ENCODE measurements around the gene GAB2.
"Not testable (repeated sequence)": the region's sequence is repeated elsewhere in the genome, so short reads cannot be mapped to it uniquely, and the experiment has no call there.

Gene GAB2

DNA sequence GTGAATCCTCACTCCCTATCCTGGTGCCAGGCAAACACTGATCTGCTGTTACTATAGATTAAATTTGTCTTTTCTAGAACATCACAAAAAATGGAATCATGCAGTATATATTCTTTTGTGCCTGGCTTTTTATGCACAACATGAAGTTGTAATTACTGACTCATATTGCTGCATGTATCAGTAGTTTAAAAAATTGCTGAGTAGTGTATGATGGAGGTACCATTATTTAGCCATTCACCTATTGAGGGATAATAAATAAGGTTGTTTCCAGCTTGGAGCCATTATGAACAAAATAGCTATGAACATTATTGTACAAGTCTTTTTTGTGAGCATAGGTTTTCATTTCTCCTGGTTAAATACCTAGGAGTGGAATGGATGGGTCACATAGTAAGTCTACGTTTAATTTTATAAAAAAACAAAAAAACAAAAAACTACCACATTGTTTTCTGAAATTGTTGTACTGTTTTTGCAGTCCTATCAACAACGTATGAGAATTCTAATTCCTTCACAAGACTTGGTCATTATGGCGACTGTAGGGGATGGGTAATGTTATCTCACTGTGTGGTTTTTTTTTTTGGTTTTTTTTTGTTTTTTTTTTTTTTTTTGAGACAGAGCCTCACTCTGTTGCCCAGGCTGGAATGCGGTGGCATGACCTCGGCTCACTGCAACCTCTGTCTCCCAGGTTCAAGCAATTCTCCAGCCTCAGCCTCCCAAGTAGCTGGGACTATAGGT is 117.3 kb downstream of the GAB2 start:
- no peak for DNase-seq

DNA sequence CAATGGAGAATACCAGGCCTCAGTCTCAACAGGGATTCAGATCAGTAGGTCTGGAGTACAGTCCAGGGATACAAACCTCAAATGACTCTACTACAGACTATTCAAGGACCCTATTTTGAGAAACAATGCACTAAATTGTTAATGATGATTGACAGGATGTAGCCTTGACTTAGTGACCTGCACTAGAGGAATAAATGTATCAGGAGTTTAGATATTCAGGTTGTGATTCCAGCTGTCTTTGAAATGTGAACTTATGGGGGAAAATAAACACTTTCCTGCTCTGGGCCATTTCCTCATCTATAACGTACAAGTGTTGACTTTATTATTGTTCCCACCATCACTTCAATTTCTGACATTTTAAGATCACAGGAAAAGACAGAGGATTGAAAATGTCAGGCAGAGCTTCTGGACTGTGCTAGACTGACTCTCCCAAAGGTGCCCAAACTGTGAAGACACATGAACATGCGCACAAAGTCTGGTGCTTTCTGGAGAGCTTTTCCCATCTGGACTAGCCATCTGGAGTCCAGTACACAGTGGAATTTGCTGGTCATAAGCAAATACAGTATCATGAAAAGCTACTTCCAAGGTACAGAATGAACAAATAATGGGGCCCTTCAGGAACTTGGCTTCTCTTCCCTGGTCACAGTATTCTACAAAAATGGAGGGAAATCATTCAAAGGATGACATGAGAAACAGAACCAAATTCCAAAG is 118.5 kb downstream of the GAB2 start:
- DNase-seq = no peak

DNA sequence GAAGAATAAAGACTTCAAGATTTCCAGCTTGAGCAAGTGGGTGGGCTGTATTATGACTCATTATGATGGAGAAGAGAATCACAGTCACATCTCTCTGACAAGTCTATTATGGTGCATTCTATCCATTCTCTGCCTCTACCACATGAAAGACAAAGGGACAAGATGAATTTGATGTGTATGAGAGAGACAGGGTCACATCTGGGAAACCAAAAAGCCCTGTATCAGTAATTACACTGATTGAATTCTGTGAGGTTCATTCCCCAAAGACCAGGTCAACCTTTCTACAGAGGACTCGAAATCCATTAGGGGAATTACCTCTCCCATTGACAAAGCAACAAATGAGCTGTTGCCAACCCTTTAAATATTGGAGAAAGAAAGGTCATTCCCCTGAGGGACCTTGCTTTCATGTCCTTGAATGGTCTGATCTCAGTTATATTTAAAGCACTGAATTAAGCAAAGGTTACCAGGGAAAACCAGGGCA is 119.3 kb downstream of the GAB2 start:
- no peak for DNase-seq

DNA sequence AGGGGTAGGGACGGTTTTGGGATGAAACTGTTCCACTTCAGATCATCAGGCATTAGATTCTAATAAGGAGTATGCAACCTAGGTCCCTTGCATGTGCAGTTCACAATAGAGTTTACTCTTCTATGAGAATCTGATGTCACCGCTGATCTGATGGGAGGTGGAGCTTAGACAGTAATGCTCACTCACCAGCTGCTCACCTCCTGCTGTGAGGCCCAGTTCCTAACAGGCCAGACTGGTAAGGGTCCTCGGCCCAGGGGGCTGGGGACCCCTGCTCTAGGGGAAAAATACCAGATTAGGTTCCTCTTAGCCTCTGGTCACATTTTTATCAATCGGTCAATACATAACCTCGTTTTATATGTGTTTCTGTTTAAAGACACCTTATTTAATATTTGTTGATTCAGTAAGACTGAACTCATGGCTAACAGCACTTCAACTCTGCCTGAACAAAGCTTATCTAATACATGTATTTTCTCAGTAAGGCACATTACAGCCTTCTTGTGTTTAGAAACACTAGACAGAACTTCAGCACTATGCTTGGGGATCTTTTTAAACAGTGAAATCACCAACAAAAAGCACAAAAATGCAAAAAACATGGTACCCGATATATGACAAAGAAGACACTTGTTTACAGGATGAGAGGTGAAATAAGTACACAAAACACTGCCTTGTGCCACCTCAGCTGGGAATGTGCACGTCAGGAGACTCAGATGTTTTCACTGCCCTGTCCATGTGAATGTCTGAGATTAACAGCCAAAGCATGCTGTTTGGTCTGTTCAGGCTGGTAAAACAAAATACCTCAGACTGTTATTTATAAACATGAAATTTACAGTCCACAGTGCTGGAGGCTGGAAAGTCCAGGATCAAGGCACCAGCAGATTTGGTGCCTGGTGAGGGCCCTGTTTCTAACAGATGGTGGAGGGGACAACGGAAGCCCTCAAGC is 121.4 kb downstream of the GAB2 start:
- DNase-seq = no peak

DNA sequence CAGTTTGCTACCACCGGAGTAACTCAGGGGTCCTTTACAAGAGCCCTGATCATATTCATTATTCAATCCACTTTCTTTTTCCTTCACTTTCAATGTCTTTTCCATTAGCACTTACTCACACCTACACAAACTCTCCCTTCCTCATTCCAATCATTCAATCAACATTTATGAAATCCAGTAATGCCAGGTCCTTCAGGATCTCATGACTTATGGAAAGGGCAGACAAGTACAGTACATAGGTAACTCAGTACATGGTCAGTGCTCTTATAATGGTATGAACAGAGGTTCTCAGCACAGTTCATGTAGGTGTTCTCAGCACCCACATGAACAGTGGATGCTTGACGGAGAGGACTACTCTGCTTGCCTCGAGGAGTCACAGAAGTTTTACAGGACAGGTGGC is 122.3 kb downstream of the GAB2 start:
- no peak for DNase-seq

DNA sequence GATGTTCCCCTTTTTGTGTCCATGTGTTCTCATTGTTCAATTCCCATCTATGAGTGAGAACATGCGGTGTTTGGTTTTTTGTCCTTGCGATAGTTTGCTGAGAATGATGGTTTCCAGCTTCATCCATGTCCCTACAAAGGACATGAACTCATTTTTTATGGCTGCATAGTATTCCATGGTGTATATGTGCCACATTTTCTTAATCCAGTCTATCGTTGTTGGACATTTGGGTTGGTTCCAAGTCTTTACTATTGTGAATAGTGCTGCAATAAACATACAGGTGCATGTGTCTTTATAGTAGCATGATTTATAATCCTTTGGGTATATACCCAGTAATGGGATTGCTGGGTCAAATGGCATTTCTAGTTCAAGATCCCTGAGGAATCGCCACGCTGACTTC is 123.5 kb downstream of the GAB2 start:
- not testable (repeated sequence) for DNase-seq

DNA sequence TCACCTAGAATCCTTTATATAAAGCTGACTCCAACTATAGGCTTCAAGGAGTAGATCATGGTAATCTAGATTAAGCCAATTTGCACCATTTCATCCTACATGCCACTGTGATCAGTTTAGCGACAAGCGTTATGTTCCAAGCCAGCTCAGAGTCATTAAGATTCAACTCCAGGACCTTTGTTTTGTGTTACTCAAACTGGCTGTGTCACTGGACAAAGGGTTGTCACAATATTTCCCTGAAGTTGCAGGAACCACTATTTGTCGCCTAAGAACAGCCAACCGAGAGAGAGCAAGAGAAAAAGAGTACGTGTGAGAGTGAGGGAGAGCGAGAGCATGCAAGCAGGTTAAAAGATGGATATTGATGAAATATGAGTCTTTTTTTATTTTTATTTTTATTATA is 124.1 kb downstream of the GAB2 start:
- no peak for DNase-seq

DNA sequence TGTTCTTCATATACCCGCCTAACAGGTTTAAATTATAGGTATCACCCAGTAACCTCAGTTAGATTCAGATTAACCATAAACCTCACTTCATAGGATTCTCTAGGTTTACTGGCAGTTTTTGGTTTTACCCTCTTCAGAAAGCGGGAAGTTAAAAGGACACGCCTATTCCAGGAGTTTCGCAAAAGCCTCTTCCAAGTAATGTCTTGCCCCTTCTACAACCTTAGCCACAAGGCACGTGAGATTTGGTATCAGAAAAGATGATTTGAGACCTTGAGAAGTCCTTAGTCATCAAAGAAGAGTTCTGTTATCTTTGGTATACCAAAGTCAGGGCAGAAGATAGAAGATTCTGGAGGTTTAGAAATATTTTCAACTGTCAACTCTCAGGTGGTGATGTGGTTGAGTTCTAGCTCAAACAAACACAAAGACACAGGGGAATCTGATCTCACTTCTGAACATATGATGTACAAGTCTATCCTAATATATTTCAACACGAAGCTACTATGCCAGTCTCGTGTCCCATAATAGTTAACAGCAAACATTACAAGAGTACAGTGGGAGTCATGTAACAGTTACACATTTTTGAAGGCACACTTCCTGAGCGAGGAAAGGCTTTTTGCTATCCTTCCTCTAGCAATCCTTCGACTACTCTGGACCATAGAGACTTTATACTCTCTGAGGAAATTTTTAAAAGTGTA is 125.4 kb downstream of the GAB2 start:
- no peak for DNase-seq

DNA sequence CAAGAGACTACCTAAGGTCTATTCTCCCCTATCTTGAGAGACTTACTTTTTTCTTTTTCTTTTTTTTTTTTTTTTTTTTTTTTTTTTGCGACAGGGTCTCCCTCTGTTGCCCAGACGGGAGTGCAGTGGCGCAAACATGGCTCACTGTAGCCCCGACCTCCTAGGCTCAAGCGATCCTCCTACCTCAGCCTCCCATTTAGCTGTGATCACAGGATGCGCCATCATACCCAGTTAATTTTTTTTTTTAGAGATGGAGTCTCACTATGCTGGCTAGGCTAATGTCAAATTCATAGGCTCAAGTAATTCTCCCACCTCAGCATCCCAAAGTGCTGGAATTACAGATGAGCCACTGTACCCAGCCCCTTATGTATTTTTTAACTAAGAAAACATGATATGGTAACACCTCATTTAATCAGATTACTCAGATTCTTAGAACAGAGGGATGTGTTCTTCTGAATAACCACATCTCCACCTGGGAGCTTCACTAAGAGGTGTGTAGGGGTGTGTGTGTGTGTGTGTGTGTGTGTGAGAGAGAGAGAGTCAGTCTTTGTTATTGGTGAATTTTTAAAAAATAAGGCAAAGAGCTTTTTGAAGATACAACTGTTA is 126.0 kb downstream of the GAB2 start:
- no peak for DNase-seq

DNA sequence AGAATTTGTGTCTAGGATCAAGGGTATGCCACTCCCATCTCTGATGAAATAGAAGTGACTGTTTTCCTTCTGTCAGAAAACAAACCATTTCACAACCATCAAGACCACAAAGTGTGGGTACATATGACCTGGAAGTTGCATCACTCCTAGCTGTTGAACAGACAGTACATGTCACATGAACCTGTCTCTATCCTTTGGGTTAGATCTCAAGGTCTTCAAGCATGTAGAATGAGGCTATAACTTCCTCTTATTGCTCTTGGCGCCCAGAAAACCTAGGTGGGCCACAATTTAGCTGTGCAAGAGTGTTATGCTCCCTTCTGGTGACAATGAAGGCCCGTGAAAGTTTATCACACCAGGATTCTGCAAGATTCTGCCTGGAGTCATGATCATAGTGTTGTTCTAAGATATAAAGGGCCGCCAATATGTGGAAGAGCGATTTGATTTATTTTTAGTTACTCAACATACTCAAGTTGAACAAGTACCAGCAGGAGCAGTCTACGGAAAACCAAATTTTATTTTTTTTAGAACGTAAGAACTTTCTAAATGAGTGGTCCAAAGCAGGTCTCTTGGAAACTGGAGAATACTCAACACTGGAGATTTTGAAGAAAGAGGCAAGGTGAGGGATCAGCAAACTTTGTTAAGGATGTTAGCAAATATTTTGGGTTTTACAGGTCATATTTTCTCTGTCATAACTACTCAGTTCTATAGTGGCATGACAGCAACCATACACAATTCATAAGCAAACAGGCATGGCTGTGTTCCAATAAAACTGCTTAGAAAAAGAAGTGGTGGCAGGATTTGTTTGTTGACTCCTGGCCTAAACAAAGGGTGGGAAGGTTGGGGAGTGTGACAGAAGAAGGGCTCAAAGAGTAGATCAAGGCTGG is 127.1 kb downstream of the GAB2 start:
- no peak for DNase-seq

DNA sequence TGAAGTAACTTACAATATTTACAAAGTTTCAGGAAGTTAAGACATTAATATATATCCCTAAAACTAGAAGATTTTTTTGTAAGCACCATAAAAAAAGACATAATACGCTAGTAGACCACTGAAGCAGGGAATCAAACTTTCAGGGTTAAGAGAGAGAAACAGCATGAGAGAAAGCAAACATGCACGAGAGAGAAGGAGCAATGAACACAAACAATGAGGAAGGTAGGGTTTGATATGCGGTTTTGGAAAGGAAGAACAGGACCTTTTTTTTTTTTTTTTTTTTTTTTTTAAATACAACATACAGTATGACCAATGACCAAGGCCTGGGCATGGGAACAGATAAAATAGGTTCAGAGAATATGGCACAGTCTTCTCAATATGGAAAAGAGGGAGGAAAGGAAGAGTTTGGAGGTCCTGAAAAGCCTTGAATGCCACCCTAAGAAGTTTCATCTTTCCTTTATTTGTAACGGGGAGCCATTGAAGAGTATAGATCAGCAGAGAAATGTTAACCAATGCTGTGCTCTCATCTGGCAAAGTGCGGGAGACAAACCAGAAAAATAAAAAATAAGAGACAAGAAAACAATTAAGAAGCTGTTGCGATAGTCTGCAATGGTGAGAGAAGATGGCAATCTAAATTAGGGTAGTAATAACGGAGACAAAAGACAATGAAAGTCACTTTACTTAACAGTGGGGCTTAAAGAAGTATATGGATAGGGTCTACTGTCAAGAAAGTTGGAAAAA is 127.9 kb downstream of the GAB2 start:
- DNase-seq = no peak

DNA sequence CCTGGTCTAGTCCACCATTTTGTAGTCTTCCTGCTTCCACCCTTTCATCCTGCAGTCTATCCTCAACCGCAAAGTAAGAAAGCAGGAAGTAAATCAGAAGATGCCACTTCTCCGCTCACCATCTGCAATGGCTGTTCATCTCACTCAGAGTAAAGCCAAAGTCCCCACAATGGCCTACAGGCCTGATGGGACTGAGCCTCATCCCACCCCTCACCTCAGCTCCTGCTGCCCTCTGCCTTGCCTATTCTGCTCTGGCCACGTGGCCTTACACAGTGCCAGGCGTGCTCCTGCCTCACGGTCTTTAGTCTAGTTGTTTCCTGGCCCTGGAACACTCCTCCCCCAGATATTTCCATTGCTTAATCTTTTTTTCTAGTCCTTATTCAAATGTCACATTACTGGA is 133.4 kb downstream of the GAB2 start:
- DNase-seq = no peak

DNA sequence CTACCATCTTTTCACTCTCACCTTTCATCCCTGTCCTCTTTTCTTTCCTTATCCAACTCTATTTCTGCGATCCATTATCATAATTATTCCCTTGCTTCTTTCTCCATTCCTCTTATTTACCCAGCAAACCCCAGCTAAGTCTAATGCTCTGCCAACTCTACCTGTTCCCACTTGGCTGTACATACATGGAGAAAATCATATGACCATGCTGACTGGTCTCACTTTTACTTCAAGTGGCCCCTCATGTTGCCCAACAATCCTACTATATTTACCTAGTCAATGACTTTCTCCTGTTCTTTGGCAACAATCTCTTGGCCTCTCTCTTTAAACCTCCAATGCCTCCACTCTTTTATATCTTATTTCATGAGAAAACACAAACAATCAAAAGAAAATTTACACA is 134.8 kb downstream of the GAB2 start:
- no peak for DNase-seq

DNA sequence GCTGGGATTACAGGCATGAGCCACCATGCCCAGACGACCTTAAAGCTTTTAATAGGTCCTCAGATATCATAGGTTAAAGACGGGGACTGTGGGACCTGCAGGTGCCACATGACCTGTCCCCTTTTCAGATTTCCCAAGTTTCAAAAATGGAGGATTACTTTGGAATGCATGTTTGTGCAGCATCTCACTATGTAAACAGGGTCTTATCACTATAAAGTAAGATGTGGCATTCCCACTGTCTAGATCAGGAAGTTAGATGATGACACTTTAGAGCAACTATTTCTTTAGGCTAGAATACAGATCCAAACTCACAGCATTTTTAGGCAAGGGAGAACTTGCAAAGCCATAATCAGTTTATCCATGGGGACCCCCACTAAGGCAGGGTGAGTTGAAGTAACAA is 136.1 kb downstream of the GAB2 start:
- DNase-seq = no peak

DNA sequence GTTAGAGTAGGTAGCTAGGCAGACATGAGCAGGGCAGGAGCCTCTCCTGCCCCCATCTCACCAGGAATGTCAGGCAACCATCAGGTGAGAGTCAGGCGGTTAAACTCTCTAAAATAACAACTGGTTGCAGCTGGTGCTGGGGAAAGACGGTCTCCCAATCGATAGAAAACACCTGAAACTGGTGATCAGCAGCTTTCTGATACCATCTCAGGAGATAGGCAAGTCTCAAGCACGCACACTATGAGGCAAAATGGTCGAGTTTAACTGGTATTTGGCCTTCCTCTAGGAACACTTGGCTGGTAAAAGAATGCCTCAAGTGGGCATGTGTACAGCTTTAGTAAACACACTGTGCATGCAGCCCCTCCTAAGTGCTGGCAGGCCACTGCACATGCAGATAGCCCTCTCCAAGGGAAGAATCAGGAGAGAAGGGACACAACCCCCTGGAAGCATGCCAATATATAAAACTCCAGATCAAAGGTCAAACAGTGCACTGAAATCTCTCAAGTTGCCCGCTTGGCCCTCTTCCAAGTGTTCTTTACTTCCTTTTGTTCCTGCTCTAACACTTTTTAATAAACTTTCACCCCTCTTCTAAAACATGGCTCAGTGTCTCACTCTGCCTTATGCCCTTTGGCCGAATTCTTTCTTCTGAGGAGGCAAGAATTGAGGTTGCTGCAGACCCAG is 140.2 kb downstream of the GAB2 start:
- no peak for DNase-seq

DNA sequence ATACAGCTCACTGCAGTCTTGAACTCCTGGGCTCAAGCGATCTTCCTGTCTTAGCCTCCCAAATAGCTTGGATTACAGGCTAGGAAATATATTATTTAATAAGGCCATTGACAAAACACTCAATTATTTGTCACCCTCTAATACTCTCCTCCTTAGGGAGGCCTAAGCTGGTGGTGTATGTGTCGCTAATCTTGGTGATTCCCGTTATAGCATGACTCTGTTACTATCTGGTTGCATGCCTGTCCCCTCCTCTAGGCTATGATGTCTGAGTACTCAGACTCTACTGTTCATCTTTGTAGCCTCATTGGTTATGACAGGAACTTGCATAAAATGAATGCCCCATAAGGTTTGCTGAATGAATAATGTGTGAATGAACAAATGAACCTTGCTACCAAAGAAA is 141.3 kb downstream of the GAB2 start:
- DNase-seq = no peak

DNA sequence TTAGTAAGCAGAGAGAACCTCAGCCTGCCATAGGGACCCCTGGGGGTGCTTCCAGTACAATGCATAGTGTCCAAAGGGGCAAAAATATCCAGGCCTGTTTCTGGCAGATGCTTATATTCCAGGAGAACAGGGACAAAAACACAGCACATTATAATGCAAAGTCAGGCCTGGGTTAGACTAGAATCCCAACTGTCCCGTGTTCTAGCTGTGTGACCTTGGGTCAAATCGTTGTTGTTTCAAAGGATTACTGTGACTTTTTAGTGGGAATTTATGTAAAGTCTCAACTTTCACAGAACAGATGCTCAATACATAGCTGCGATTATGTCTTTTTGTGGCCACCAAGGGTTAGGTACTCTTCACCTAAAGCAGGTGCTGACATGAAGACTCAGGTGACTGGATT is 142.9 kb downstream of the GAB2 start:
- no peak for DNase-seq

DNA sequence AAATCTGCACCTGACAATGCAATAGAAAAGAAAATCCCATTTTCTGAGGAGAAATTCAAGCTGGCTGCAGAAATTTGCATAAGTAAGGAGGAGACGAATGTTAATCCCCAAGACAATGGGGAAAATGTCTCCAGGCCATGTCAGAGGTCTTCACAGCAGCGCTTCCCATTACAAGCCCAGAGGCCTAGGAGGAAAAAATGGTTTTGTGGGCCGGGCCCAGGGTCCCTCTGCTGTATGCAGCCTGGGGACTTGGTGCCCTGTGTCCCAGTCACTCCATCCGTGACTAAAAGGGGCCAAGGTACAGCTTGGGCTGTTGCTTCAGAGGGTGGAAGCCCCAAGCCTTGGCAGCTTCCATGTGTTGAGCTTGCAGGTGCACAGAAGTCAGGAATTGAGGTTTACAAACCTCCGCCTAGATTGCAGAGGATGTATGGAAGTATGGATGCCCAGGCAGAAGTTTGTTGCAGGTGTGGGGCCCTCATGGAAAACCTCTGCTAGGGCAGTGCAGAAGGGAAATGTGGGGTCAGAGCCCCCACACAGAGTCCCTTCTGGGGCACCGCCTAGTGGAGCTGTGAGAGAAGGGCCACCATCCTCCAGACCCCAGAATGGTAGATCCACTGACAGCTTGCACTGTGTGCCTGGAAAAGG is 144.9 kb downstream of the GAB2 start:
- not testable (repeated sequence) for DNase-seq

DNA sequence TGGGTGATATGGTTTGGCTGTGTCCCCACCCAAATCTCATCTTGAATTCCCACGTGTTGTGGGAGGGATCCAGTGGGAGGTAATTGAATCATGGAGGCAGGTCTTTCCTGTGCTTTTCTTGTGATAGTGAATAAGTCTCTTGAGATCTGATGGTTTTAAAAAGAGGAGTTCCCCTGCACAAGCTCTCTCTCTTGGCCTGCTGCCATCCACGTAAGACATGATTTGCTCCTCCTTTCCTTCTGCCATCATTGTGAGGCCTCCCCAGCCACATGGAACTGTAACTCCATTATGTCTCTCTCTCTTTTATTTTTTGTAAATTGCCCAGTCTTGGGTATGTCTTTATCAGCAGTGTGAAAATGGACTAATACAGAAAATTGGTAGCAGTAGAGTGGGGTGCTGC is 145.8 kb downstream of the GAB2 start:
- DNase-seq = not testable (repeated sequence)

All from GDM1 (cell line).